ENCODE data around the gene SC5D.

SC5D gene

GRCh38 chr11:121268581-121268980 lies 24.0 kb upstream of the SC5D start:
- TF ChIP-seq CTCF (IDR thresholded peaks at IDR 0.05; ENCODE audit: insufficient read depth, missing control alignments): no peak
- peak; percentile 56 for FAIRE-seq
- no peak for DNase-seq (ENCODE audit: insufficient read length, low spot score)

GRCh38 chr11:121270001-121270678 lies 22.4 kb upstream of the SC5D start:
- FAIRE-seq: no peak
- TF ChIP-seq CTCF (IDR thresholded peaks at IDR 0.05; ENCODE audit: insufficient read depth, missing control alignments): no peak
- DNase-seq (ENCODE audit: insufficient read length, low spot score): no peak

- no peak for TF ChIP-seq CTCF (IDR thresholded peaks at IDR 0.05; ENCODE audit: insufficient read depth, missing control alignments)
- DNase-seq (ENCODE audit: insufficient read length, low spot score): no peak
- FAIRE-seq: no peak
Observed at GRCh38 chr11:121274332-121274991, 18.1 kb upstream of the SC5D start.

- FAIRE-seq (no peak), DNase-seq (ENCODE audit: insufficient read length, low spot score) (no peak)
- TF ChIP-seq CTCF (IDR thresholded peaks at IDR 0.05; ENCODE audit: insufficient read depth, missing control alignments): no peak
Observed at GRCh38 chr11:121281698-121282097, 10.9 kb upstream of the SC5D start.

GRCh38 chr11:121282386-121282785 lies 10.2 kb upstream of the SC5D start:
- TF ChIP-seq CTCF (IDR thresholded peaks at IDR 0.05; ENCODE audit: insufficient read depth, missing control alignments): no peak
- no peak for DNase-seq (ENCODE audit: insufficient read length, low spot score)
- FAIRE-seq: no peak

GRCh38 chr11:121282886-121283502 lies 9.6 kb upstream of the SC5D start:
- FAIRE-seq (no peak), DNase-seq (ENCODE audit: insufficient read length, low spot score) (no peak)
- no peak for TF ChIP-seq CTCF (IDR thresholded peaks at IDR 0.05; ENCODE audit: insufficient read depth, missing control alignments)

GRCh38 chr11:121291319-121291718 lies 1.3 kb upstream of the SC5D start:
- no peak for DNase-seq (ENCODE audit: insufficient read length, low spot score)
- TF ChIP-seq CTCF (IDR thresholded peaks at IDR 0.05; ENCODE audit: insufficient read depth, missing control alignments): no peak
- FAIRE-seq: no peak

All from D721Med (cell line).